GM18870 (cell line): ENCODE measurements around the gene ATP1A1.

Source experiments
- ATAC-seq: cut with Tn5 transposase; IDR thresholded peaks from one replicate; pipeline ENCODE4 v1.9.1; 2021; ENCODE audit warnings: moderate library complexity; ENCODE audit not compliant: unreplicated experiment

ATP1A1 gene

DNA sequence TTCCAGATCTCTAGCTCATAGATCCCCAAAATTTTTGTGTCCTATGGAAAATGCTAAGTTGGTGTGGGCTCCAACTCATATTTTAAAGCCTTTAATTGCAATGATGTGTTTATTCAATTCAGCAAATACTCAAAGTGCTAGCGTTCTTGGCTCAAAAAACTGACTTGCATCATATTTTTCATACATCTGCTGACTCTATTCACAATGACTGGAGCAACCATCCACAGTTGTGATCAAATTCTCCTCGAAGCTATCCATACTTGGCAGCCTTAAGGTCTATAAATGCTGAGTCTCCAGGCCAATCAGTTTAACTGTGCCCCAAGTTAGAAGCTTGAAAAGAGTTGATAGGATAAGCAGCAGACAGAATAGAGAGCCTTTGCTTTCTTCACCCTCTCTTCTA, 2.9 kb upstream of the ATP1A1 start:
- ATAC-seq = no peak

DNA sequence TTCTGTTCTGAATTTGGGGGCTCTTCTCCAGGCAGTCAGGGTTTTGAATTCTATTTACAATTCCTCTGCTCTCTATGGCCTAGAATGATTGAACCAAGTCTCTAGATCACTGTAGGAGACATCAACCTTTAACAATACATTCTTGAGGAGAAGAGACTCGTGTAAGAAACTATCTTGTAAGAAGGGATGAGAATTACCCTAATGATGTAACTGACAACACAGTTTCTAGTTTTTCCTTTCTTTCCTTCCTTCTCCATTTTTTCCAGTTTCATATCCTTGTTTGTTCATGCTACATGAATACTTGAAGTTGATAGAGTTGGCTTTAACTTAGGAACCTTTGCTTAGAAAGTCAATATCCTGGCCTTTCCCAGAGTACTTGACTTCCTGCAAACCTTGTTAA, 1.3 kb upstream of the ATP1A1 start:
- ATAC-seq = no peak

GRCh38 chr1:116372191-116372590, 853 bp upstream of the ATP1A1 start:
- no peak for ATAC-seq

DNA sequence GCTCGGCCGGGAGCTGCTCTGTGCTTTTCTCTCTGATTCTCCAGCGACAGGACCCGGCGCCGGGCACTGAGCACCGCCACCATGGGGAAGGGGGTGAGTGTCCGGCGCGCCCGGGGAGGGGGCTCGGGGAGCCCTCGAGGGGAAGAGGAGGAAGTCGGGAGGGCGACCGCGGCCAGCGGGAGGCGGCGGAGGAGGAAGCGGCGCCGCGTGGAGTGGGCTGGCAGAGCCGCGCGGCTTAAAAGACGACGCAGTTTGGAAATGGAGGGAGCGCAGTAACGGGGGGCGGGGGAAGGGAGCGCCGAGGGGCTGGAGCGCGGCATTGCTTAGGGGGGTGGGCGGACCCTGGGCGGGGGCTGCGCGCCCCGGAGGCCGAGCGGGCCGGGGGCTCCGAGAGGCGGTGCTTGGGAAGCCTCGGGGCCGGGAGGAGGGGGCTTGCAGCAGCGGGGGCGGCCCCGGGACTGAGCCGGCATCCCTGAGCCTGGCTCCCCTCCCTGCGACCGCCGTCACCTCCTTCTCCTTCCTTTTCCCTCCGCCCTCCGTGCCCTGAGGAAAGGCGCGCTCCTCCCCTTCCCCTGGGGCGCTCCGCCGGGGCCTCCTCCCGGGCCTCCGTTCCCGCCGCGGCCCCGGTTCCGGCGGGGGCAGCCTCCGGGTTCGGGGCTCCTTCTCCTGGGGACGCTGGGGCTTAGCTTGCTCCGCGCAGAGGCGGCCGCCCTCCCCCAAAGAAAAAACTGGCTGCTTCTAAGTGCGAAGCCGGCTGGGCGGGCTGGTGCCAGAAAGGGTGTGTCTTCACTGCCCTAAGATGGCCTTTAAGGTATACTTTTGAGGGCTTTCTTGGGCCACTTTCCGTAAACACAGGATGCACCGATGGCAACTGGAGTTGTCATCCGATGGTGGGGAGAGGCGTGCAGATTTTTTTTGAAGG, 648 bp downstream of the ATP1A1 start:
- ATAC-seq = no peak

DNA sequence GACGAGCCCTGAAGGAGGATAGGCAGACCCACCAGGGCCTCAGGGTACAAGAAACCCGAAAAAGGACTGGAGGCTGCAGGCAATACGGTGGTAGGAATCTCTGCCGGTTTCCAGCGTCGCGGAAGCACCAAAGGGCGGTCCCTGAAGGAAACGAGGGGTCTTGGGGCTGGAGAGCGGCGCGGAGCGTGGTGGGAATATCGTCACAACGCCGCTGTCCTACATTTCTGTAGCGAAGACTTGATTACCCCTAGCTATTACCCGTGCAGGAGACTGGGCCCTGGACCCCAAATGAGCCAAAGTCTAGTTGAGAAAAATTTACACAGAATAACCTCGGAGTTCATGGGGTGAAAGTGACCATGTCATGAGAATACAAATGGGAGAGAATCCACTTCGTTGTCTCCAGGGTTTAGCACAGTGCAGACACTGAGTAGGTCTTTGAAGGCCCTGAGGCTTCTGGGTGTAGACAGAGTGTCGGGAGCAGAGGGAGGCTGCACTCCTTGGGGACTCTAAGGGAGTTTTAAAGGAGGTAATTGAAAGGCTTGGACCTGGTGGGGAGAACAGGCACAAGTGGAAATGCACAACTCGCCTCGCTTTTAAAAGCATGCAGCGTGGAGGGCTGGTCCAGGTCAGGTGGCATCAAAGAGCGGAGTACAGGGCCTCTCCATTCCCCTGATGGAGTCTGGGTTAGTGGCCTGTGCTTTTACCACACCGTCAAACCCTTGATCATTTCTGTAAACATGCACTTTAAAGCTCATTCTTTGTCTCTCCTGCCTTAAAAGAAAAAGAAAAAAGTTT, 1.5 kb downstream of the ATP1A1 start:
- no peak for ATAC-seq

DNA sequence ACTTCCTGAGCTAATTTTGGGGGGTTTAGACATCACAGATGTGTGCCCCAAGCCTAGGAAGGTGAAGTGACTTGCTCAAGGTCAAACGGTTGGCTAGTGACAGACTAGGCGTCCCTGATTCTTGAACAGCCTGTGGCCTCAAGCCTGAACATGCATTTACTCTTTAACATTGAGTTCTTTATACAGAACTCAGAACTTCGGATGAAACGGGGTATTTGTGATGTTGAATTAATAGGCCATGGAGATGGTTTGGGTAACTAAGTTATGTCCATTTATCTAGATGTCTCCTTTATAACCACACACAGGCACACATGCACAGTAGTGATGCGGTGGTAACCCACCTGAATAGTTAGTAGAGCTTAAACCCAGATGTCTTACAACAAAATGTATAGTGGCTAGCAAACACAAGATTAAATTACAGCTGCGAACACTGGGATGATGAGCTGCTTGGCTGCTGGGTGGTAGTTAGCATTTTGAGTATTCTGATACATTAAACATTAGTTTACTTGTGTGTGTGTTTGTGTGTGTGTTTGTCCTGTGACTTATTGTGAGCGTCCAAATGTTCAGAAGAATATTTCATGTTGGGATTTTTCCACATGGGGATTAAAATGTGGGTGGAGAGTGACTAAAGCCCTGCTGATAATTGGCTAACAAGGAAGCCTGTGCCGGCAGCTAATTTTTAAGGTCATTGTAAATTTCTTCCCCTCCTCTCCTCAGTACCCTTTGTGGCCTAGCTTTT, 2.3 kb downstream of the ATP1A1 start:
- ATAC-seq = no peak

DNA sequence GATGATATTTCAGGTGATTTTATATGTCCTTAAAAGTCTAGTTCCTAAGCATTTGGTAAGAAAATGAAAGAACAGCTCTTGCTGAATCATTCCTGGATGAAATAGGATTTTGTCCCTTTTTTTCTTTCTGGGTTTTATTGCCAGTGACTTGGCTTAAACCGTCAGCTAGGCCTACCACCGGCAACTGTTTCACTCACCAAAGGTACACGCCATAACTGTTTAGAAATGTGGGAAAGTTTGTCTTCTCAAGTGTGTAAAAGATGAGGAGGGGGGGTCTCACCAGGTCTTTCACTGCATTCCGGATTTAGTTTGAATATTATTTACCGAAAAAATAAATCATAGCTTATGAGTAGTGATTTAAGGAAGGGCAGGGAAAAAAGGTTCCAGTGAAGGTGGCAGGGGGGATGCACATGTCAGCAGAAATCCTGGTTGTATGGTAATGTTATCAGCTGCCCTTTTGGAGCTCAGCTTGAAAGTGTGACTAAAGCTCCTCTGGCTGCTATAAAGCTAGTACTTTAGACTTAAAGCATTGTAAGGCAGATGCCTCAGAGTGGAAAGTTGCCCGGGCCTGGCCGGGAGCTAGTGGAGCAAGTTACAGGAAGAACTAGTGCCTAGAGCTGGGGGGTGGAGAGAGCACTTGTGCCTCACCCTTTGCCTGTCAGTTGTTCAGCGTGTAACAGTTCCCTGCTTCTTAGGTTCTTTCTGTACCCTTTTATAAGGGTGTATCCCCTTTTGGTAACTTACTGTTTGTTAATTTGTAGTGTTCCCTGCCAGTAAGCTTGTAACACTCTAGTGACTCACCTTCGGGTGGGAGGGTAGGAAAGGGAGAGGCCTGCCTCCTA, 3.1 kb downstream of the ATP1A1 start:
- no peak for ATAC-seq

DNA sequence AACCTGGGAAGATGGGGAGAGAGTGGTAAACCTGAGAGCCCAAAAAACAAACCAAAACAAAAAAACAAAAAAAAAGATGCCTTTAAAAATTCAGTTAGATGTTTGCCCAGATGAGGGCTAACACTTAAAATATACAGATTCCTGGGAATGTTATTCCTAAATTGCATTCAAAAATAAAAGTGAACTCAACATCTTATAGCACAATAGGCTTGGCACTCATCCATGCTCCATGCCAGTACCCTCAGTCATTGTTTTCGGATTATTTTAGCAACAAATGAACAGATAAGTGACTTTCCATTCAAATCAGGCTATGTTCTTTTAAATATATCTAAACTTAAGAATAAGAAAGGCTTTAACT, 3.7 kb downstream of the ATP1A1 start:
- ATAC-seq = no peak

GRCh38 chr1:116377541-116378529, 4.8 kb downstream of the ATP1A1 start:
- peak; percentile 79 for ATAC-seq

- ATAC-seq = no peak
Measured at GRCh38 chr1:116379057-116379630, 6.1 kb downstream of the ATP1A1 start.

DNA sequence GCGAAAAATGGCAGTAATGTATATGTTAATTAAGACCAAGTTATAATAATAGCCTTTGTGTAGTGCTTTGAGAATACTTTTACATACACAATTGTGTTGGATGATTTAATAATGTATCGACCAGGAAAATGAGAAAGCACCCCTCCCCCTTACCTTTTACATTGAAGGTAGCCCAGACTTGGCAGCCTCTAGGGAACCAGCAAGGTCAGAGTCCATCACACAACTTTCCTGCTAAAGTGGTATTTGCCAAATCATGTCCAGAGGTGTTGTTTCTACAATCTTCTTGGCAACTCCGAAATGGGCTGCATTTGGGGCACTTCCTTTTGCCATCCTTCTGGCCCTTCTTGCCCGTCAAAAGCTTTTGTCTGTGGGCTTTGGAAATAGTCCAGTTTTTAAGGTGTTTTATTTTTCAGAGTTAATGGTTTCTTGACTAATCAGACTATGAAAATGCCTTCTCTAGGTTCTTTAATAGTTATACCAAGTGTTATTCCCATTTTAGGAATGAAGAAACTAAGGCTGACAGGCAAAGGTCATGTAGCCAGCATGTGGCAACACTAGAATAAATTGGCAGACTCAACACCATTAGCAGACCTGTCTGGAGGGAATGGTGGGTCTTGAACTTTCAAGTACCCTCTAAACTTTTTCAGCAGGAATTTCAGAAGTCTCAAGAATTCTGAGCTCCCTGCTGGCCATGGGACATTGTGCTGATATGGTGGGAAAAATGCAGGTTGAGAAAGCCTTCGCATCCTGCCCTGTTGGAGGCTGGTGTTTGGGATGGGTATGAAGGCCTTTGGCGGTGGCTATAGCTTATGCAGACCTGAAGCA, 6.8 kb downstream of the ATP1A1 start:
- ATAC-seq = no peak

GRCh38 chr1:116380499-116381242, 7.6 kb downstream of the ATP1A1 start:
- ATAC-seq = no peak

DNA sequence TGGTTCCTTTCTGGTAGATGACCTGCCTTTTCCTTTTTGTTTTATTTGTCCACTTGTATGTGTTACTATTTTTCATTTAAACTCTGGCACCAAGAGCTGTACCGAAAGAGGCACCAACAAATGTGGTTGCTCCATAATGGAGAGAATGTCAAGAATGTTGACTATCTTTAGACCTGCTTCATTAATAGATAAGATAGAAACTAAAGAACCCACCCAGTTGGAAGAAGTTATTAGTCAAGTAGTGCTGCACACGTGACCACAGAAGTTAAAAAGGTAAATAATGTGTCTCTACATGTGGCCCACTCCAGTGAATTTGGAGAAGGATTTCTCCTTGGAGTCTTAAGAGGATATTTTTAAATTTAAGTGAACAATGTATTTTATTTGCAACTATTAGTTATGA, 9.3 kb downstream of the ATP1A1 start:
- ATAC-seq = no peak

DNA sequence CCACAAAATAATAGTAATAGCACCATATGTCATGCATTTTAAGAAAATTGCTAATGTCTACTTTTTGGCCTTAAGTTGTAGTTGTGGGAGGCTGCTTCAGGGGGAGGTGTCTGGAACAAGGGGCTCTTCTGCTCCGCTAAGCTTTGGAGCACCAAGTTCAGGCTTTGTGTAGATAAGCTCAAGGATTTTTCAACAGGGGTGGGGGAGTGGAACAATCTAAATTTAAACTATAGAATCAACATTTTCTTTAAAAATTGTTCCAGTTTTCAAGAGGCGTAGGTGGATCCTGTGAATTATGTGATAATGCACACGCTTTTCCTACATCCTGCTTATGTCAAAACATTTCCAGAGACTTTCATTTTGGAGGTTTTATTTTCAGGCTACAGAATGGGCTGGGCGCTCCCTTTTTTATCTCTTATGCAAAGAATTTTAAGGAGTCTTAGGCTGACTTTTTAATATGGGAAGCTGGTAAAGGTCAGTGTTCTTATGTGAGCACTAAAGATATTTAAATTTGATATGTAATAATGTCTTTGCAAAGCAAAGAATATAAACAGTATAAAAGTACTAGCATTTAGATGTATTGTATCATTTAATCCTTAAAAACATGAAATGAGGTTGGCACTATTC, 9.9 kb downstream of the ATP1A1 start:
- ATAC-seq = no peak

DNA sequence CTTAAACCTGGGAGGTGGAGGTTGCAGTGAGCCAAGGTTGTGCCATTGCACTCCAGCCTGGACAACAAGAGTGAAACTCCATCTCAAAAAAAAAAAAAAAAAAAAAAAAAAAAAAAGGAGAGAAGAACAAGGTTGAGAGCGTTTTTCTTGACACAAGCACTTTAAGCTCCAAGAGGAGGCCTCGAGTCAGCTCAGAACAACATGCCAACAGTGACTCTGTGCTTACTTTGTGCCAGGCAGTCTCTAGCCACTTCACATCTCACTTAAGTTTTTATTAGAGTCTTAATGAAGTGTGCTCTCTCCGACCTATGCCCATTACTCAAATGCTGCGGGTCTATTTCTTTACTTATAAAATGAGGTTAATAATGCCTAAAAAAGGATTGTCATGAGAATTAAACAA, 13.0 kb downstream of the ATP1A1 start:
- no peak for ATAC-seq

DNA sequence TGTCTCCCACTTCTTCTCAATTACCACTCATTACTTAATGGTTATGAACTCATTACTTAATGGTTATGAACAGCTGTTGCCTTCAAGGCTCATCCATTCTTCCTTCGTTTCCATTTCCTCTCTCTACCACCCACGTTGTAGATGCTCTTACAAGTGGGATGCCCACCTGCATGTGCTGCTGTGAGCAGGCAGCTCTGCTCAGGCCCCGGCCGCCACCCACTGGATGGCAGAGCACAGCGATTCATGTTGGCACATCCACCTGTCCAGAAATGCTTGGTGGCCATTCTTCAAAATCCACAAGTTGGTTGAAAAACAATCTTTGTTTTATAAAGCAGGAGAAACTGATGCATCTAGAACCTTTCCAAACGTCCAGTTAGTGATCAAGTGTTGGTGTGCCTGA, 14.5 kb downstream of the ATP1A1 start:
- no peak for ATAC-seq

DNA sequence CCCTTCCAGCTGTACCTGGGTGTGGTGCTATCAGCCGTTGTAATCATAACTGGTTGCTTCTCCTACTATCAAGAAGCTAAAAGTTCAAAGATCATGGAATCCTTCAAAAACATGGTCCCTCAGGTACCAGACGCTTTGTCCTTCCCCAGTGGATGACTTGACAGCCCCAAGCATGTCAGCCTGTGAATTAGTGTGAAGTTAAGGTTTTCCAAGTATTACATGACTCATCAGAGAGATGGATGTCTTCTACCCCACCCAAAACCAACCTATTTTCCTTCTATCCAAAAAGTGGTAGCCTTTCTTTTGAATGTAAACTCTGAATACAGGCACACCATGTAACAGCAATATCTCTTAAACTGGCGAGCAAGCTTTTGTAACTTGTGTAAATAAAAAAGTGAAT, 15.1 kb downstream of the ATP1A1 start:
- no peak for ATAC-seq
